Measurements from ENCODE around the gene NEK2.
"Not testable (repeated sequence)": the region's sequence is repeated elsewhere in the genome, so short reads cannot be mapped to it uniquely, and the experiment has no call there.

The NEK2 gene

GRCh38 chr1:211675230-211676105 is at the start of gene NEK2:
Gene NEK2, minus strand, starts transcription at chr1:211675621. Its CDS starts 142 bp downstream, at chr1:211675479.
- peak; percentile 59 for DNase-seq (ENCODE audit: low read depth)

DNA sequence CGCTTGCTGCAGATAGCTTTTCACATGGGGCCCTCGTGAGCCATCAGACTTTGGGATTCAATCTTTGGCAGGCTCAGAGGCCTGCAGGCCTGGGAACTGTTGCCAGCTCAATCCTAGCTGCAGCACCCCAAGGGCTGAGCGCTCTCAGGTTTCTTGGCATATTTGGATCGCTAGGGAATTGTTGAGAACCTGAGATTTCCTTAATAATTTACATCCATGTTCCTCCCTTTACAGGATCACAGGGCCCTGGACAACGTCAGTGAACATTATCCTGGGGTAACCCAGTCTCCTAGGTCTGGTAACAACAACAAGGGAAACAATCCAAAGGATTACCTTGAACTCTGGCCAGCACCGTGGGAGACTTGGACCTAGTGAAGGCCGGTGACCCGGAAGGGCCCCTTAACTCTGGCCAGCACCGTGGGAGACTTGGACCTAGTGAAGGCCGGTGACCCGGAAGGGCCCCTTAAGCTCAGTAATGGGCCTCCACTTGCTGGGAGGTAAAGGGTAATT is 49.3 kb upstream of the NEK2 start:
- no peak for DNase-seq (ENCODE audit: low read depth)

DNA sequence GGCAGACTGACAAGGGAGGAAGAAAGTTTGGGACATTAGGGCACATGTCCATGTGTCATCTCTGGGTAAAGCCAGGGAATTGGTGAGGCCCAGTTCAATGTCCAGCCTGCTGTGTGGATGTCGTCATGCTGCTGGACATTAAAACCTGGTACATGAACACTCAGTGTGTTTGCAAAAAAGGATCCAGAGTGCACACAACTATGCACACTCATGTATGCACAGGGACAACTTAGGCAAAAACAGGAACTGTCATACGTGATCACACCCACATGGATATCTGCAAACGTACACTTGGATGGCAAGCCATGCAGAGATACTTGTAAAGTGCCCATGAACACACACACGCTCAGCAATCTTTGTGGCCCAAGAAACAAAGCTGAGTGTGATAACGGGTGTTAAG is 47.9 kb upstream of the NEK2 start:
- no peak for DNase-seq (ENCODE audit: low read depth)

- DNase-seq (ENCODE audit: low read depth) = no peak
Measured at GRCh38 chr1:211722277-211723175, 47.1 kb upstream of the NEK2 start.

DNA sequence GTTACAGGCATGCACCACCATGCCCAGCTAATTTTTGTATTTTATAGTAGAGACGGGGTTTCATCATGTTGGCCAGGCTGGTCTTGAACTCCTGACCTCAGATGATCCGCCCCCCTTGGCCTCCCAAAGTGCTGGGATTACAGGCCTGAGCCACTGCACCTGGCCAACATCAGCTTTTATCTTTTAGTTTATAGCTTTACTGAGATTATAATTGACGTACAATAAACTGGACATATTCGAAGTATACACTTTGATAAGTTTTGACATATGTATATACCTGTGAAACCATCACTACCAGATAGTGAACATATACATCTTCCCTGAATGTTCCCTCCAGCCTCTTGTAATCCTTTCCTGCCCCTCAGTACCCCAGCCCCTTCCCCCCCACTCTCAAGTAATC is 41.1 kb upstream of the NEK2 start:
- not testable (repeated sequence) for DNase-seq (ENCODE audit: low read depth)

- no peak for DNase-seq (ENCODE audit: low read depth)
Measured at GRCh38 chr1:211715971-211716370, 40.5 kb upstream of the NEK2 start.

DNA sequence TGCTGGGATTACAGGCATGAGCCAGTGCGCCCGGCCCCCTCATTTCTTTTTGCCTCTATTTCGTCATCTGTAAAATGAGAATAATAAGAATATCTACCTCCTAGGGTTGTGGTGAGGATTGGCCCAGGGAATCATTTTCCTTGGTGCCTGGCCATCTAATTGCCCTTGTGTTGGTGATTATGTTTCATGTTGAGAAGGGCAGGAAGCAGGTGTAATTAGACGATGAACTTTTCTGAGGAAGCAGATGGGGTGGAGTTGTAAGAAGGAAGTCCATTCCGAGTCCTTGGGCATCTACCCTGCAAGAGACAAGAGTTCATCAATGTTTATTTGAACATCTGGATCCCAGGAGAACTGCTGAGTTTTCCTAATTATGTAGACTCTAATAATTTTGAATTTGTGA is 38.7 kb upstream of the NEK2 start:
- DNase-seq (ENCODE audit: low read depth) = no peak

DNA sequence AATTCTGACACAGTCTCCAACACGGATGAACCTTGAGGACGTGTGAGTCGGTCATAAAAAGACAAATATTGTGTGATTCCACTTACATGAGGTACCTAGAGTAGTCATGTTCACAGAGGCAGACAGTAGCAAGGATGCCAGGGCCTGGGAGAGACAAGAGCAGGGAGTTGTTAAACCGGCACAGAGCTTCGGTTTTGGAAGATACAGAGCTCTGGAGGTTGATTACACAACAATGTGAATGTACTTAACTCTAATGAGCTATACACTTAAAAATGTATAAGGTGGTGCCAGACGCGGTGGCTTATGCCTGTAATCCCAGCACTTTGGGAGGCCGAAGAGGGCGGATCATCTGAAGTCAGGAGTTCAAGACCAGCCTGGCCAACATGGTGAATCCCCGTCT is 37.8 kb upstream of the NEK2 start:
- DNase-seq (ENCODE audit: low read depth) = no peak

- DNase-seq (ENCODE audit: low read depth) = no peak
Measured at GRCh38 chr1:211711315-211711705, 35.9 kb upstream of the NEK2 start.

GRCh38 chr1:211710566-211711314 is 35.3 kb upstream of the NEK2 start:
- no peak for DNase-seq (ENCODE audit: low read depth)

- DNase-seq (ENCODE audit: low read depth) = no peak
Measured at GRCh38 chr1:211708926-211709325, 33.5 kb upstream of the NEK2 start.

- no peak for DNase-seq (ENCODE audit: low read depth)
Measured at GRCh38 chr1:211708006-211708405, 32.6 kb upstream of the NEK2 start.

- DNase-seq (ENCODE audit: low read depth) = no peak
Measured at GRCh38 chr1:211705467-211706091, 30.2 kb upstream of the NEK2 start.

DNA sequence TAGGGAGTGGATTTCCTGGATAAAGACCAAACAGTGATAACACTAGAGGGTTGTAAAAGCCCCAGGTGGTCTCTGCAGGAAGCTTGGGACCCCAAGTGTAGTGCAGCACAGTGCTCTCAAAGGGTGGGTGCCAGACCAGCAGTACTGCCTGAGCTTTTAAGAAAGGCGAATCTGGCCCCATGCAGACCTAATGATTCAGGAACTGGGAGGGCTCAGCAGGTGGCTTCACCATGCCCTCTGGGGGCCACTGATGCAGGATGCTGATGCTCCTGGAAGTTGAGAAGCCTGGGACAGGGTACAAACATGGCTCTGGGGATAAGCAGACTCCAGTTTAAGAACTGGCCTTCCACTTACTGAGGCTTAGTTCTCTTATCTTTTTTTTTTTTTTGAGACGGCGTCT is 29.1 kb upstream of the NEK2 start:
- no peak for DNase-seq (ENCODE audit: low read depth)

- DNase-seq (ENCODE audit: low read depth) = no peak
Measured at GRCh38 chr1:211703812-211704537, 28.6 kb upstream of the NEK2 start.

GRCh38 chr1:211701733-211702132 is 26.3 kb upstream of the NEK2 start:
- no peak for DNase-seq (ENCODE audit: low read depth)

- no peak for DNase-seq (ENCODE audit: low read depth)
Measured at GRCh38 chr1:211699059-211699458, 23.6 kb upstream of the NEK2 start.

DNA sequence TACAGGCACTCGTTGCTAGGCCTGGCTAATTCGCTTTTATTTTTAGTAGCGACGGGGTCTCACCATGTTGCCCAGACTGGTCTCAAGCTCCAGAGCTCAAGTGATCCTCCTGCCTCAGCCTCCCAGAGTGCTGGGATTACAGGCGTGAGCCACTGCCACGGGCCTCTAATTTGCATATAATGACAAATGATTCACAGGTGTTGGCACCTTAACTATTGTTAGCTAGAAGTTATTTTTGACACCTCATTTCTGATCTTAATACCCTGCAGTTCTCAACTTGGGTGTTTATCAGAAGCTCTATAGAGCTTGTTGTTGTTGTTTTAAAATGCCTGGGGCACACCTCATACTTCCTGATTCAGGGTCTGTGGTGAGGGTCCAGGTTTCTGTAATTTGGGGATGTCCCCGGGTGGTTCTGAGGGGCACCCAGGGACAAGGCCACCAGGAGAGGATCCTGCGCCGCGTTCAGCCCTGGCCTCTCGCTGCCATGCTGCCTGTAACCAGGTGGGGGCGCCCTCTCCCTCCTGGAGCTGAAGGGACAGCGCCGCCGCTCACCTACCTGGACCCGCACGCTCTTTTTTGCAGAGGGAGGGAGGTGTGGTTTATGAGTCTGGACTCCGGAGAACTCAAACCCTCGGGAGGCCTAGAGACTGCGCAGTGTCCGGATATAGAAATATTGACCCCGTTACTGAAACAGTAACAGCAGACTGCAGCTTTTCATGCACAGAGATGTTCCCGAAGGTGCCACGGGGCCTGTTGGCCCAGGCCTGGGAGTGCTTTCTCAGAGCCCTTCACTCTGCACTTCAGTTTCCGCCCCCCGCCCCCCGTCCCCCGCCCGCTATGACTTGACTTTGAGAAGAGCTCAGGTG is 23.0 kb upstream of the NEK2 start:
- DNase-seq (ENCODE audit: low read depth) = no peak

- no peak for DNase-seq (ENCODE audit: low read depth)
Measured at GRCh38 chr1:211697356-211697755, 21.9 kb upstream of the NEK2 start.
